Measurements from ENCODE around the gene TEX53. TPM values are rescaled to one million over a fixed set of nuclear protein-coding genes. Genes with fewer than 3 reads are reported as not detected.

Gene TEX53
- total RNA-seq, 1 donor from 2014 or later: not detected

DNA sequence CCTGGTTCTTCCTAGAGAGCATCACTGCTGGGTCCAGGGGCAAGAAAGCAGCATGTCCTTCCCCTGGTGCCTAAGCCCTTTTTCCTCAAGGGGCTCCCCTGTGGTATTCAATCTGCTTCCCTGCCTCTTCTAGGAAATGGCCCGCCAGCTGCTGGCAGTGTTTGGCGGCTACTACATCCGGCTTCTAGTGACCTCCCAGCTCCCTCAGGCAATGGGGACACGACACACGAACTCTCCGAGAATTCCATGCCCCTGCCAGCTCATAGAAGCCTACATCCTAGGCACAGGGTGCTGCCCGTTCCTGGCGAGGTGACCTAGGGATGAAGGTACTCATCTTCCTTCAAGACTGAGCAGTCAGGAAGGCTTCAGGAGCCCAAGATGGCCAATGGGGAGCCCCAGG is 14.6 kb downstream of the TEX53 start:
- H3K27ac Mint-ChIP-seq (ENCODE audit: unreplicated experiment): no peak overlapping the region
- TF ChIP-seq, protein P1, sequence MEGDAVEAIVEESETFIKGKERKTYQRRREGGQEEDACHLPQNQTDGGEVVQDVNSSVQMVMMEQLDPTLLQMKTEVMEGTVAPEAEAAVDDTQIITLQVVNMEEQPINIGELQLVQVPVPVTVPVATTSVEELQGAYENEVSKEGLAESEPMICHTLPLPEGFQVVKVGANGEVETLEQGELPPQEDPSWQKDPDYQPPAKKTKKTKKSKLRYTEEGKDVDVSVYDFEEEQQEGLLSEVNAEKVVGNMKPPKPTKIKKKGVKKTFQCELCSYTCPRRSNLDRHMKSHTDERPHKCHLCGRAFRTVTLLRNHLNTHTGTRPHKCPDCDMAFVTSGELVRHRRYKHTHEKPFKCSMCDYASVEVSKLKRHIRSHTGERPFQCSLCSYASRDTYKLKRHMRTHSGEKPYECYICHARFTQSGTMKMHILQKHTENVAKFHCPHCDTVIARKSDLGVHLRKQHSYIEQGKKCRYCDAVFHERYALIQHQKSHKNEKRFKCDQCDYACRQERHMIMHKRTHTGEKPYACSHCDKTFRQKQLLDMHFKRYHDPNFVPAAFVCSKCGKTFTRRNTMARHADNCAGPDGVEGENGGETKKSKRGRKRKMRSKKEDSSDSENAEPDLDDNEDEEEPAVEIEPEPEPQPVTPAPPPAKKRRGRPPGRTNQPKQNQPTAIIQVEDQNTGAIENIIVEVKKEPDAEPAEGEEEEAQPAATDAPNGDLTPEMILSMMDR (IDR thresholded peaks at IDR 0.05; ENCODE audit: unreplicated experiment): no peak
- no peak for DNase-seq (ENCODE audit: low spot score)
- H3K4me3 Mint-ChIP-seq (ENCODE audit: unreplicated experiment): no peak overlapping the region
- H3K36me3 Mint-ChIP-seq (ENCODE audit: low read depth, unreplicated experiment): peaks cover 3% of the 10 kb centered on the region
- H3K27me3 Mint-ChIP-seq (ENCODE audit: unreplicated experiment): peaks cover 1% of the 10 kb centered on the region
- H3K4me1 Mint-ChIP-seq (ENCODE audit: unreplicated experiment): no peaks in the 10 kb centered on the region
- H3K9me3 Mint-ChIP-seq (ENCODE audit: unreplicated experiment): no peaks in the 10 kb centered on the region

DNA sequence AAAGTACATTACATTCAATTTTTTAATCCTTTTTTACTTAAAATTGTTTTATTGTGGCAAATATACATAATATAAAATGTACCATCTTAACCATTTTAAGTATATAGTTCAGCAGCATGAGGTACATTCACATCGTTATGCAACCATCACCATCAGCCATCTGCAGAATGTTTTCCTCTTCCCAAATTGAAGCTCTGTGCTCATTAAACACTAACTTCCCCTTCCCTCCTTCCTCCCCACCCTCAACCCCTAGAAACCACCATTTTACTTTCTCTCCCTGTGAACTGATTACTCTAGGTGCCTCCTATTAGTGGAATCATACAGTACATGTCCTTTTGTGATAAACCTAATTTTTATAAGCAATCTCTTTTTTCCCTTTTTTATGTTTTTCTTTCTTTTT is 15.6 kb downstream of the TEX53 start:
- TF ChIP-seq, protein P1 (IDR thresholded peaks at IDR 0.05; ENCODE audit: unreplicated experiment): no peak
- Mint-ChIP-seq H3K4me3 (ENCODE audit: unreplicated experiment) (no peak overlapping the region), H3K27me3 (ENCODE audit: unreplicated experiment) (peaks cover 1% of the 10 kb centered on the region), H3K36me3 (ENCODE audit: low read depth, unreplicated experiment) (peaks cover 3% of the 10 kb centered on the region), H3K9me3 (ENCODE audit: unreplicated experiment) (no peaks in the 10 kb centered on the region), H3K27ac (ENCODE audit: unreplicated experiment) (no peak overlapping the region), H3K4me1 (ENCODE audit: unreplicated experiment) (no peaks in the 10 kb centered on the region)
- DNase-seq (ENCODE audit: low spot score): no peak

DNA sequence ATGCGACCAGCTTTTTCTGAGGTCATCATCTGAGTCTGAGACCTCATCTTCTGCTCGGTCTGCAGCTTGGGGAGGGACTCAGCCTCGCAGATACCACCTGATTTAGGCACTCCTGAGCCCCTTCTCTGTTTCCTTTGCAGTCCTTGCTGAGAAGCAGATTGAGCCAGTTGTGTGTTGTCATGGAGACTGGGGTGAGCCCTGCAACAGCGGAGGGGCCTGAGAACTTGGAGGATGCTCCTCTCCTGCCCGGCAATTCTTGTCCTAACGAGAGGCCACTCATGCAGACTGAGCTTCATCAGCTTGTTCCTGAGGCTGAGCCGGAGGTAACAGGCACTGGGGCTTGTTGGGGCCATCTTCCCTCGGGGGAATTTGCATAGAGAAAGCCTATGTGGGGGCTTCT is 19.2 kb downstream of the TEX53 start:
- Mint-ChIP-seq H3K4me1 (ENCODE audit: unreplicated experiment) (no peaks in the 10 kb centered on the region), H3K27ac (ENCODE audit: unreplicated experiment) (no peak overlapping the region), H3K9me3 (ENCODE audit: unreplicated experiment) (no peaks in the 10 kb centered on the region), H3K4me3 (ENCODE audit: unreplicated experiment) (no peak overlapping the region), H3K36me3 (ENCODE audit: low read depth, unreplicated experiment) (peaks cover 3% of the 10 kb centered on the region), H3K27me3 (ENCODE audit: unreplicated experiment) (peaks cover 1% of the 10 kb centered on the region)
- no peak for DNase-seq (ENCODE audit: low spot score)
- TF ChIP-seq, protein P1 (IDR thresholded peaks at IDR 0.05; ENCODE audit: unreplicated experiment): no peak

DNA sequence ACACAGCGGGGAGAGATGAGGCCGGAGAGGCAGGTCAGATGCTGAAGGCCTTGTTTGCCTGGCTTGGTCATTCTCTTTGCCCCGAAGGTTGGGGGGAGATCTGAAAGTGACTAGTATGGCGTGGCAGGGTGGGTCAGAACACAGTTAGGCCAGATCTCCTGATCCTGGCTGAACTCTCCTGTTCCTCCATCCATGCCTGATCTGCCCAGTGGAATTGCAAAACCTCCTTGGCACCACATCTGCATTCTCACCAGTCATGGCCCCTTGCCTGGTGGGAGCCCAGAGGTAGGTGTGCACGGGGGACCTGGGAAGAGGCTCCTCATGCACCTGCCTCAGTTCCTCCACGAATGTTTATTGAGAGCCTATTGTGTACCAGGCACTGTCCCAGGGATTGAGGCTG is 23.2 kb downstream of the TEX53 start:
- H3K4me1 Mint-ChIP-seq (ENCODE audit: unreplicated experiment): no peaks in the 10 kb centered on the region
- no peak overlapping the region for H3K27ac Mint-ChIP-seq (ENCODE audit: unreplicated experiment)
- DNase-seq (ENCODE audit: low spot score): no peak
- H3K4me3 Mint-ChIP-seq (ENCODE audit: unreplicated experiment): no peak overlapping the region
- peaks cover 3% of the 10 kb centered on the region for H3K36me3 Mint-ChIP-seq (ENCODE audit: low read depth, unreplicated experiment)
- H3K27me3 Mint-ChIP-seq (ENCODE audit: unreplicated experiment): no peaks in the 10 kb centered on the region
- TF ChIP-seq, protein P1 (IDR thresholded peaks at IDR 0.05; ENCODE audit: unreplicated experiment): no peak
- no peaks in the 10 kb centered on the region for H3K9me3 Mint-ChIP-seq (ENCODE audit: unreplicated experiment)

DNA sequence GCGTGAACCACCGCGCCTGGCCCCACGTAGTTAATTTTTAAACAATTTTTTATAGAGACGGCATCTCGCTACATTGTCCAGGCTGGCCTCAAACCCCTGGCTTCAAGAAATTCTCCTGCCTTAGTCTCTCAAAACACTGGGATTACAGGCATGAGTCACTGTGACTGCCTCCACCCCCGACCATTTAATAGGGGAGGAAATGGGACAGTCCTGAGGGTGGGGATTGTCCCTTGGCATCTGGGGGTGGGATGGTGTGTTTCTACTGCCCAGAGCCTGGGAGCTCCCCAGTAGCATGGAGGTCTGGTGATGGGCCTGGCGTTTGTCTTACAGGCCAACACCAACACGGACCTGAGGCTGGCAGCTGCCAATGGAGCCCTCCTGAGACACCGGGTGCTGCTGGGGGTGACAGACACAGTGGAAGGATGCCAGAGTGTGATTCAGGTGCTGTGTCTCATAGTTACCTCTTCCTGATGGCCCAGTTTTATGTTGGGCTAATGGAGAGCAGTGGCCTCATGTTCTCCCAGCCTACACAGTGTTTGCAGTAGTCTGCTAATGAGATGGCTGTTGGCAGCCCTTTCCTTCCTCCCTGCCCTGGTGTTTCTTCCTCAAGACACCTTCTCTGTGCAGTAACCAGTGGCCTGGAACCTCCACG is 24.0 kb downstream of the TEX53 start:
- Mint-ChIP-seq H3K36me3 (ENCODE audit: low read depth, unreplicated experiment) (peaks cover 3% of the 10 kb centered on the region), H3K27ac (ENCODE audit: unreplicated experiment) (no peak overlapping the region), H3K4me3 (ENCODE audit: unreplicated experiment) (no peak overlapping the region), H3K27me3 (ENCODE audit: unreplicated experiment) (no peaks in the 10 kb centered on the region), H3K9me3 (ENCODE audit: unreplicated experiment) (no peaks in the 10 kb centered on the region), H3K4me1 (ENCODE audit: unreplicated experiment) (peaks cover 2% of the 10 kb centered on the region)
- DNase-seq (ENCODE audit: low spot score): no peak
- TF ChIP-seq, protein P1 (IDR thresholded peaks at IDR 0.05; ENCODE audit: unreplicated experiment): no peak
